Karpas-422 (cell line): Measurements from ENCODE around the gene RAB36. TPM values are rescaled to one million over a fixed set of nuclear protein-coding genes. Genes with fewer than 3 reads are reported as not detected.

Experiments
- DNase-seq: peaks from one replicate; pipeline ENCODE4 v3.0.0-alpha.2; 2015
- H2AFZ ChIP-seq: fragments of 200-600 bp; sonication (generic); 2 replicates; pipeline ENCODE4 v1.6.1; 2014; ENCODE audit warnings: antibody characterized with exemption, low read length, mixed read lengths
- H3K27ac ChIP-seq: fragments of 200-600 bp; sonication (generic); 2 replicates; pipeline ENCODE4 v1.5.1; 2014; ENCODE audit warnings: mild to moderate bottlenecking, low read length, moderate library complexity
- H3K27me3 ChIP-seq: fragments of 200-600 bp; sonication (generic); 2 replicates; pipeline ENCODE4 v1.6.1; 2014; ENCODE audit warnings: low read length, mixed read lengths
- H3K36me3 ChIP-seq: fragments of 200-600 bp; sonication (generic); 2 replicates; pipeline ENCODE4 v1.6.1; 2014; ENCODE audit warnings: low read length, mixed read lengths; ENCODE audit not compliant: insufficient read depth
- H3K4me1 ChIP-seq: fragments of 200-600 bp; sonication (generic); 2 replicates; pipeline ENCODE4 v1.6.1; 2014; ENCODE audit warnings: mild to moderate bottlenecking, low read length, mixed read lengths
- H3K4me2 ChIP-seq: fragments of 200-600 bp; sonication (generic); 2 replicates; pipeline ENCODE4 v1.6.1; 2014; ENCODE audit warnings: low read length, low read depth, mild to moderate bottlenecking; ENCODE audit not compliant: poor library complexity, severe bottlenecking
- H3K4me3 ChIP-seq: fragments of 200-600 bp; sonication (generic); 2 replicates; pipeline ENCODE4 v1.5.1; 2014; ENCODE audit warnings: mild to moderate bottlenecking, antibody characterized with exemption, low read length, mixed read lengths
- H3K79me2 ChIP-seq: fragments of 200-600 bp; sonication (generic); 2 replicates; pipeline ENCODE4 v1.6.1; 2014; ENCODE audit warnings: mild to moderate bottlenecking, low read length, mixed read lengths
- H3K9ac ChIP-seq: fragments of 200-600 bp; sonication (generic); 2 replicates; pipeline ENCODE4 v1.6.0; 2014; ENCODE audit warnings: low read length
- H3K9me2 ChIP-seq: fragments of 200-600 bp; sonication (generic), shearing (Covaris generic); replicated peaks from 2 replicates; pipeline ENCODE4 v1.6.0; 2014; ENCODE audit warnings: mild to moderate bottlenecking, low read length, moderate library complexity; ENCODE audit not compliant: insufficient read depth
- H3K9me3 ChIP-seq: fragments of 300-700, 200-600 bp; sonication (generic); 2 replicates; pipeline ENCODE4 v1.6.1; 2014; ENCODE audit warnings: low read length, mixed read lengths
- H4K20me1 ChIP-seq: fragments of 200-600 bp; sonication (generic); 2 replicates; pipeline ENCODE4 v1.6.1; 2014; ENCODE audit warnings: mild to moderate bottlenecking, antibody characterized with exemption, low read length, low read depth; ENCODE audit not compliant: insufficient read depth
- total RNA-seq: library from RNA; depleted of rRNA; stranded (reverse); fragments of >200 nt; shearing (Covaris generic); gene quantifications from 2 replicates; pipeline ENCODE4 v1.2.3, GENCODE V29; 2014; ENCODE audit warnings: low replicate concordance

Gene RAB36
- total RNA-seq, 1 experiment from 2014 or later, result 10.6 TPM

- Histone ChIP-seq H3K9me3 (no peaks in the 10 kb centered on the region), H3K27ac (no peak overlapping the region), H3K27me3 (no peaks in the 10 kb centered on the region), H3K36me3 (no peaks in the 10 kb centered on the region), H3K79me2 (no peaks in the 10 kb centered on the region), H2AFZ (no peak overlapping the region), H3K4me3 (no peak overlapping the region), H3K9ac (no peak overlapping the region), H3K4me2 (no peak overlapping the region), H3K9me2 (no peaks in the 10 kb centered on the region), H3K4me1 (no peaks in the 10 kb centered on the region), H4K20me1 (0 out of 2 replicates have a peak, but pooled peaks cover 6% of the 10 kb centered on the region)
- no peak for DNase-seq
Observed at GRCh38 chr22:23101524-23101923, 43.8 kb upstream of the RAB36 start.

GRCh38 chr22:23102002-23102655 lies 43.1 kb upstream of the RAB36 start:
- DNase-seq, result no peak
- 0 out of 2 replicates have a peak, but pooled peaks cover 6% of the 10 kb centered on the region for H4K20me1 ChIP-seq
- H3K4me1 ChIP-seq, result no peaks in the 10 kb centered on the region
- no peak overlapping the region for H2AFZ ChIP-seq
- no peaks in the 10 kb centered on the region for H3K9me3 ChIP-seq
- no peaks in the 10 kb centered on the region for H3K9me2 ChIP-seq
- H3K27me3 ChIP-seq, result no peaks in the 10 kb centered on the region
- no peaks in the 10 kb centered on the region for H3K79me2 ChIP-seq
- H3K4me3 ChIP-seq, result no peak overlapping the region
- no peak overlapping the region for H3K27ac ChIP-seq
- no peaks in the 10 kb centered on the region for H3K36me3 ChIP-seq
- no peak overlapping the region for H3K9ac ChIP-seq
- no peak overlapping the region for H3K4me2 ChIP-seq

- no peaks in the 10 kb centered on the region for H3K36me3 ChIP-seq
- H3K4me3 ChIP-seq, result no peak overlapping the region
- no peak overlapping the region for H3K27ac ChIP-seq
- no peaks in the 10 kb centered on the region for H3K9me3 ChIP-seq
- H4K20me1 ChIP-seq, result 0 out of 2 replicates have a peak, but pooled peaks cover 6% of the 10 kb centered on the region
- no peak for DNase-seq
- no peaks in the 10 kb centered on the region for H3K27me3 ChIP-seq
- no peak overlapping the region for H2AFZ ChIP-seq
- H3K9me2 ChIP-seq, result no peaks in the 10 kb centered on the region
- H3K4me1 ChIP-seq, result no peaks in the 10 kb centered on the region
- H3K9ac ChIP-seq, result no peak overlapping the region
- H3K4me2 ChIP-seq, result no peak overlapping the region
- H3K79me2 ChIP-seq, result no peaks in the 10 kb centered on the region
Observed at GRCh38 chr22:23102776-23103175, 42.5 kb upstream of the RAB36 start.

GRCh38 chr22:23103199-23103954 lies 41.9 kb upstream of the RAB36 start:
- DNase-seq, result no peak
- Histone ChIP-seq H2AFZ (no peak overlapping the region), H3K79me2 (no peaks in the 10 kb centered on the region), H3K9ac (no peak overlapping the region), H4K20me1 (0 out of 2 replicates have a peak, but pooled peaks cover 6% of the 10 kb centered on the region), H3K4me3 (no peak overlapping the region), H3K27ac (no peak overlapping the region), H3K4me2 (no peak overlapping the region), H3K9me2 (no peaks in the 10 kb centered on the region), H3K27me3 (no peaks in the 10 kb centered on the region), H3K36me3 (no peaks in the 10 kb centered on the region), H3K4me1 (no peaks in the 10 kb centered on the region), H3K9me3 (no peaks in the 10 kb centered on the region)

- DNase-seq, result no peak
Observed at GRCh38 chr22:23104187-23104971, 40.9 kb upstream of the RAB36 start.

GRCh38 chr22:23105304-23105703 lies 40.0 kb upstream of the RAB36 start:
- Histone ChIP-seq H3K79me2 (no peaks in the 10 kb centered on the region), H2AFZ (no peak overlapping the region)

More at GRCh38 chr22:23104187-23104971, 40.9 kb upstream of the RAB36 start:
- Histone ChIP-seq H3K27me3 (no peaks in the 10 kb centered on the region), H3K36me3 (no peaks in the 10 kb centered on the region), H3K4me1 (no peaks in the 10 kb centered on the region), H3K79me2 (no peaks in the 10 kb centered on the region), H3K4me3 (no peak overlapping the region), H3K9ac (no peak overlapping the region), H3K9me3 (no peaks in the 10 kb centered on the region), H2AFZ (no peak overlapping the region), H3K4me2 (no peak overlapping the region), H4K20me1 (0 out of 2 replicates have a peak, but pooled peaks cover 6% of the 10 kb centered on the region), H3K27ac (no peak overlapping the region), H3K9me2 (no peaks in the 10 kb centered on the region)

GRCh38 chr22:23105919-23106318 lies 39.4 kb upstream of the RAB36 start:
- no peaks in the 10 kb centered on the region for H4K20me1 ChIP-seq
- no peak for DNase-seq

More at GRCh38 chr22:23105304-23105703, 40.0 kb upstream of the RAB36 start:
- H3K36me3 ChIP-seq, result no peaks in the 10 kb centered on the region
- H3K4me1 ChIP-seq, result no peaks in the 10 kb centered on the region; the same call in 1 of the 2 replicates
- no peaks in the 10 kb centered on the region for H3K27me3 ChIP-seq
- H3K9me3 ChIP-seq, result no peaks in the 10 kb centered on the region
- H3K4me2 ChIP-seq, result no peak overlapping the region
- H4K20me1 ChIP-seq, result no peaks in the 10 kb centered on the region
- H3K9ac ChIP-seq, result no peak overlapping the region
- H3K27ac ChIP-seq, result no peak overlapping the region
- DNase-seq, result no peak
- no peak overlapping the region for H3K4me3 ChIP-seq
- H3K9me2 ChIP-seq, result no peaks in the 10 kb centered on the region

GRCh38 chr22:23106344-23106743 lies 38.9 kb upstream of the RAB36 start:
- no peaks in the 10 kb centered on the region for H3K9me2 ChIP-seq
- no peak overlapping the region for H3K4me2 ChIP-seq
- H3K9me3 ChIP-seq, result no peaks in the 10 kb centered on the region
- DNase-seq, result no peak
- no peaks in the 10 kb centered on the region for H4K20me1 ChIP-seq
- H3K4me1 ChIP-seq, result peaks cover under 1% of the 10 kb centered on the region
- H3K27ac ChIP-seq, result no peak overlapping the region
- H3K36me3 ChIP-seq, result no peaks in the 10 kb centered on the region
- no peak overlapping the region for H2AFZ ChIP-seq
- no peak overlapping the region for H3K4me3 ChIP-seq
- no peaks in the 10 kb centered on the region for H3K79me2 ChIP-seq
- H3K27me3 ChIP-seq, result no peaks in the 10 kb centered on the region
- no peak overlapping the region for H3K9ac ChIP-seq

More at GRCh38 chr22:23105919-23106318, 39.4 kb upstream of the RAB36 start:
- H3K36me3 ChIP-seq, result no peaks in the 10 kb centered on the region
- no peaks in the 10 kb centered on the region for H3K79me2 ChIP-seq
- no peaks in the 10 kb centered on the region for H3K9me2 ChIP-seq
- H3K4me1 ChIP-seq, result no peaks in the 10 kb centered on the region; the same call in 1 of the 2 replicates
- no peak overlapping the region for H3K4me2 ChIP-seq
- H3K4me3 ChIP-seq, result no peak overlapping the region
- no peaks in the 10 kb centered on the region for H3K27me3 ChIP-seq
- H2AFZ ChIP-seq, result no peak overlapping the region
- H3K9me3 ChIP-seq, result no peaks in the 10 kb centered on the region
- no peak overlapping the region for H3K27ac ChIP-seq
- no peak overlapping the region for H3K9ac ChIP-seq
